Measurements from ENCODE around the gene PARP8.
"Not testable (repeated sequence)": the region's sequence is repeated elsewhere in the genome, so short reads cannot be mapped to it uniquely, and the experiment has no call there.

The PARP8 gene

DNA sequence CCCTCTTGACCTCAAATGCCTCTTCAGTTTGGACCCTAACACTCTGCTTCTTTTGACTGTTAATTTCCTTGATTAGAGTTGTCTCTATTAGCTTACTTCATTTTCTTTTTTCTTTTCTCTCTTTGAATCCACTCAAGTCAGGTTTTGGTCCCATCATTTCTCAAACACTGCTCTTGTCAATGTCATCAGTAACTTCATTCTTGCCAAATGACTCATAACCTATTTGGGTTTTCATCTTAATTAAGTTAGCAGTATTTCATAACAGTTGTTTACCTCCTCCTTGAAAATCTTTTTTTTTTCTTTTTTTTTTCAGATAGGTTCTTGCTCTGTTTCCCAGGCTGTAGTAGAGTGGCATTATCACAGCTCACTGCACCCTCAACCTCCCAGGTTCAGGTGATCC lies 119.6 kb downstream of the PARP8 start:
- DNase-seq (ENCODE audit: low spot score), result no peak

DNA sequence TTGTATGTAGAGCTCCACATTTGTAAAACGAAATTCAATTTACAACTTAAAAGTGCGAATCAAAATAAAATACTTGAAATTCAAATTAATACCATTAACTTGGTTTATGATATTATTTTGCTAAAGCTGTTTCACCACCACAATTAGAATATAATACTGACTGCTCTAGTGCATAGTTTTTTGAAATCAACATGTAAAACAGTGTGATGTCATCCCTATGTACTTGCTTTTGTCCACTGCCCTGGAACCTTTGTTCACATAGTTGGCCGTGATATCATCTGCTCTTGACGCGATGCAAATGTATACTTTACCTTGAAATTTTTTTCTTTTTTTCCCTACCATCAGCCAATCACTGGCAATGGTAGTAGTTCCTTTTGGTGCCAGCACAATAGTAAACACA lies 125.4 kb downstream of the PARP8 start:
- no peak for DNase-seq (ENCODE audit: low spot score)

DNA sequence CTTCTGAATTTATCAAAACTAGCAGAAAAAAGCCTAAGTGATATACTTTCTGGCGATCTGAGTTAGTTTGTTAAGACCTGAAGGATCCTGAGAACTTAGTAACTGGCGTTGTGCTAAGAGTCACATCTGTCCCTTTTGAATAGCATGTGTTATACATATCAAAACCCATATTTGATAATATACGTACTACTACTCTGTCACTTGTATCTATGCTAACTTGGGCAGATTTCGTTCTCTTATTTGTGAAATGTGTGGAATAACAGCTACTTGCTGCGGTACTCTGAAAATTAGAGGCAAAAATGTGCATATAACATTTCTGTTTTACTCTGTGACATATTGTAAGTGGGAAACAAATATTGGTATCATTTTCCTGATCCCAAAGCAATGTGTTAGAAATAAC lies 126.4 kb downstream of the PARP8 start:
- no peak for DNase-seq (ENCODE audit: low spot score)

DNA sequence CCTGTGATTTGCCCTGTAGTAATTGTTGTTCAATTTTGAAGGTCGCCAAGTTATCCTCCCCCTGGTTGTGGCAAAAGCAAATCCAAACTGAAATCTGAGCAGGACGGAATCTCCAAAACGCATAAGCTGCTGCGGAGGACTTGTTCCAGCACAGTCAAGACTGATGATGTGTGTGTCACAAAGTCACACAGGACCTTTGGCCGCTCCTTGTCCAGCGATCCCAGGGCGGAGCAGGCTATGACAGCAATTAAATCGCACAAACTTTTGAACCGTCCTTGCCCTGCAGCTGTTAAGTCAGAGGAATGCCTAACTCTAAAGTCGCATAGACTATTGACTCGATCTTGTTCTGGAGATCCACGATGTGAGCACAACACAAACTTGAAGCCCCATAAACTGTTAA lies 128.4 kb downstream of the PARP8 start:
- no peak for DNase-seq (ENCODE audit: low spot score)

DNA sequence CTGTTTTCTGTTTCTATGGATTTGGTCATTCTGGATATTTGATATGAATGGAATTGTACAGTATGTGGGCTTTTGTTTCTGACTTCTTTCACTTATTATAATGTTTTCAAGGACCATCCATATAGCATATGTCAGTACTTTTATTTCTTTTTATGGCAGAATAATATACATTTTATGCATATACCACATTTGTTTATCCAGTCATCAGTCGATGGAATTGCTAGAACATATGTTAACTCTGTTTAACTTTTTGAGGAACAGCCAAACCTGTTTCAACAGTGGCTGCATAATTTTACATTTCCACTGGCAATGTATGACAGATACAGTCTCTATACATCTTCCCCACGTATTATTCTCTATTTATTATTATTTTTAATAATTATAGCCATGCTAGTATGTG lies 131.6 kb downstream of the PARP8 start:
- DNase-seq (ENCODE audit: low spot score), result no peak

DNA sequence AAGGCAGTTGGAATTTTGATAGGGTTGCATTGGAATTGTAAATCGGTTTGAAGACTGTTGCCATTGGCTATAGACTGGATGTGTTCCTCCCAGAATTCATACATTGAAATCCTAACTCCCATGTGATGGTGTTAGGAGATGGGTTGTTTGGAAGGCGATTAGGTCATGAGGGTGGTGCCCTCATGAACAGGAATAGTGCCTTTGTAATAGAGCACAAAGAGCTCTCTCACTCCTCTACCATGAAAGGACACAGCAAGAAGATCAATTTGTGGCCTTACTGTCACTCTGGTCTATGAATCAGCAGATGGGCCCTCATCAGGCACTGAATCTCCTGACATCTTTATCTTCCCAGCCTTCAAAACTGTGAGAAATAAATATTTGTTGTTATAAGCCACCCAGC lies 133.2 kb downstream of the PARP8 start:
- DNase-seq (ENCODE audit: low spot score), result no peak

DNA sequence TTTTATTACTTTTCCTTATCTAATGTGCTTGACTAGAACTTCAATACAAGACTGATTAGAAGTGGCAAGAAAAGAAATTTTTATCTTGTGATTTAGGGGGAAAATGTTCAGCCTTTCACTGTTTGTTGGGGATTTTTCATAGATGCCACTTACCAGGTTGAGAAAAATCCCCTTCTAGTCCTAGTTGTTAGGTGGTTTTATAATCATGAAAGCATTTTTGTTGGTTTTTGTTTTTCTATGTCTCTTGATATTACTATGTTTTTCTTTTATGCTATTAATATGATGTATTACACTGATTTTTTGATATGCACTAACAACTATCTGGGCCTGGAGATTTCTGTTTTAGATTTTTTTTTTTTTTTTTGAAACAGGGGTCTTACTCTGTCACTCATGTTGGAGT lies 134.0 kb downstream of the PARP8 start:
- DNase-seq (ENCODE audit: low spot score), result no peak

DNA sequence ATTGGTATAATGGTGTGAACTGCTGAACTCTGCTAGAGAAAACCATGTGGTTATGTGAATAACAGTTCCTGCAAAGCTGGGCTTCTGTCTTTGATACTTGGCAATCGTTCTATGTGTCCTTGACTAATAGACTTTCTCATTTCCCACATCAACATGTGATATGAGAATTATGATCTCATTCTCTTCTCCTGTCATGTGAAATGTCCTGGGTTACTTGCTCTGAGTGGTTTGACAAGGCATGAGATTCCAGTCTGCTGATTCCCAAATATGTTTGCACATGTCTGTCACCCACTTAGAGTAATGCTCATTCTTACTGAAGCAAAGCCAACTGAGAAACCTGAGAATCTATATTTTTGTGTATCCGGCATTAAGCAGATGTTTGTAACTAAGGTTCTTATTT lies 141.2 kb downstream of the PARP8 start:
- no peak for DNase-seq (ENCODE audit: low spot score)

DNA sequence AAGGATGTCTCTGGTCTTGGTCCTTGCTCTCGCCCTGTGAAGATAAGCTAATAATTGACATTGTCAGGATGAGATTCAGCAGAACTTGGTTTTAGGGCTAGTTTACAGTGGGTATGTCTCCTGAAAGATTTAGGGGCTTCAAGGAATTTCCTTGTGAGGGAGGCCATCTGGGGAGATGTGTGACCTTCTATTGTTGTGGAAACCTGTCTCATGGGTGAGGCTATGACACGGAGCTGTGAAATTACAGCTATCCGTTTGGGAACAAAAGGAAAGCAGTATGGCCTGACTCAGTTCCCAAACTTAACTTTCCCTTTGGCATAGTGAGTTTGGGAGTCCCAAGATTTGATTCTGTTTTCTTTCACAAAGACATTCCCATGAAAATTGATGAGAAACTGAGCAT lies 142.0 kb downstream of the PARP8 start:
- no peak for DNase-seq (ENCODE audit: low spot score)

DNA sequence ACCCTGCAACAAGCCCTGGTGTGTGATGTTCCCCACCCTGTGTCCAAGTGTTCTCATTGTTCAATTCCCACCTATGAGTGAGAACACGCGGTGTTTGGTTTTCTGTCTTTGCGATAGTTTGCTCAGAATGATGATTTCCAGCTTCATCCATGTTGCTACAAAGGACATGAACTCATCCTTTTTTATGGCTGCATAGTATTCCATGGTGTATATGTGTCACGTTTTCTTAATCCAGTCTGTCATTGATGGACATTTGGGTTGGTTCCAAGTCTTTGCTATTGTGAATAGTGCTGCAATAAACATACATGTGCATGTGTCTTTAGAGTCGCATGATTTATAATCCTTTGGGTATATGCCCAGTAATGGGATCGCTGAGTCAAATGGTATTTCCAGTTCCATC lies 145.3 kb downstream of the PARP8 start:
- DNase-seq (ENCODE audit: low spot score), result not testable (repeated sequence)

DNA sequence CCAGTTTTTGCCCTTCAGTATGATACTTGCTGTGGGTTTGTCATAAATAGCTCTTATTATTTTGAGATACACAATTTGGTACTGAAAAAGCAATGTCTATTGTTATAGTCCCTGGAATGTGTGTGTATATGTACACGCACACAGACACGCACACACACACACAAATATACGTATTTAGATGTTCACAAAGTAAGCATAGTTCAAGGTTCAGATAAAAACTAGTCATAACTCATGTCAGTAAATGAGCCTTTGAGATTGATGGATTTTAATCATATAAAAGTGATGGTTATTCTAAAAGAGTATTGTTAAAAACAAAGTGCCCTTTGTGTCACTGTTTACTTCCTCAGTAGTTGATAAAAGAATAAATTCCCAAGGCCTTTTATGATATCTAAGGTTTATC lies 147.3 kb downstream of the PARP8 start:
- DNase-seq (ENCODE audit: low spot score), result no peak

DNA sequence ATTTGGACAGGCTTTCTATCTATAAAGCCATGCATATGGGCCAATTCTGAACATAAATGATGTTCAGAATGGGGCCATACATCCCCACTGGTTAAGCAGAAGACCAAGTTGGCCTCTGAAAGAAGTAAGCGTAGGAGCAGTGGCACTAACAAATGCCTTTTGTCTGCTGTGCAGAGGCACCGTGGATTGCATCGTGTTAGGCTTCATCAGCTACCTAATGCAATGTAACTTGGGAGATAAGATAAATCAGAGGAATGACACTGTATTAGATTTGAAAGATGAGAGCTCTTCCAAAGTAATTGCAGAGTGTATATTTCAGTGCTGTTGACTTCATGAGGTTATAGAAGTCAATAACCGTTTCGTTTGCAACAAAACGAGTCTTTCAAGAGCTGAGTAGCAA lies 148.1 kb downstream of the PARP8 start:
- no peak for DNase-seq (ENCODE audit: low spot score)

DNA sequence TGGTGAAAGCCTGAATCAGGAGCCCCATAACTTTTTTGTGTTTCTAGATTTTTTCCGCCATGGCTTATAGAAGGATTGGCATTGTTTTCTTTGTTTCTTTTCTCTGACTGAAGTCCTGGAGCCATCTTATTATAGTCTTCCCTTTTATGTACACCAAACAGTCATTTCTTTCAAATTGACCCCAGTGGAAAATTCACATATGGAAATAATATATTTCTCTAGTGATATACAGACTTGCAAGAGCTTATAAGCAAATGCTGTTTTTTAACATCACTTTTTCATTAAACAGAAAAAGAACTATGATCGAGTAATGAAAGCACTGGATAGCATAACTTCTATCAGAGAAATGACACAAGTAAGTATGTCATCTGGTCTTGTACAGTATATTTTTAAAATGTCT lies 155.6 kb downstream of the PARP8 start:
- no peak for DNase-seq (ENCODE audit: low spot score)

DNA sequence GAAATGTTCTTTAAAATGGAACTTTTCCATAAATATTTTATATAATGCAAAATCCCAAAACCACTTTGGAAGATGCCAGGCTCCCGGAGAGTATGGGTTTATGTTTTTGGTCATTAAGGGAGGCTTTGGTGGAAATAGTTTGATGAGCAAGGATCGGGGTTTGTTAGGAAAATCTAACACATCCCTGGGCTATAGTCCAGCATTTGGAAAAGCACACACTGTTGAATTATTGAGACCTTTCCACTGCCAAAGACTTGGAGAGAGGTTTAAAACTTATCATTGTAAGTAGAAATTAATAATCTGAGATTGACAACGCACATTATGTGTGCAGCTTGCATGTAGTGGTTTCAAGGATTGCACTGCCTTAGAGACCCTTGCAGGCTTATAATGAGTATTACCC lies 156.3 kb downstream of the PARP8 start:
- DNase-seq (ENCODE audit: low spot score), result no peak

DNA sequence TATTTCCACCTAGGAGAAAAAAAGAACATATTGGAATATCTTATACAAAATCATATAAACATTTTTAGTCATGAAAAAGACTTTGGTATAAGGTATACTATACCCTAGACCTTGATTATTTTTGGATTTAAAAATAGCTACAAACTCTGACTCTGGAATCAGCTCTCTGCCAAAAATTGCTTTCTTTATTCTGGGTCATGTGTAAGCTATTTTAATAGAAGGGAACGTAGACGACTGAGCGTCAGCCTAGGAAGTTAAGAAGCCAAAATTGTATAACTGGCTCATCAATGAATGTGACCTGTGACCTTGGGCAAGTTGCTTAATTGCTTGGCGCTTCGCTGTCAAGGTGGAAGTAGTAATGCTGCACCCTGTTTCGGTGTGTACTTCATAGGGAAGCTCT lies 157.1 kb downstream of the PARP8 start:
- no peak for DNase-seq (ENCODE audit: low spot score)

DNA sequence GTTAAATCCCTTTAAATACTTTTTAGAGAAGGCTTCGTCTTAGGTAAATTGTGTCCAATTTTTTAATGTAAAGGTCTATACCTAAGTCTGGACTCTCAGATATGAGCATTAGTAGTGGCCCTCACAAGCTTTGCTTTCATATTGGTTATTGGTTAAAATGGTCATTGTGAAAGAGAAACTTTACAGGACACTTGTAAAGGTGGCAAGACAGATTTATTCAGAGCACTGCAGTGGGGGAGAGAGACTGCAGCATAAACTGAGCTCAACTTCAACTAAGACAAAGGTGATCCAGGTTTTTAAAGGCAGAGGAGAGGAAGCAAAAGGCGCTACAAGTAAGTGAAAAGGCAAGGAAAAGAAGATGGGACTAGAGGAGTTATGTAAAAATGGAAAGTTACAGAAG lies 157.7 kb downstream of the PARP8 start:
- DNase-seq (ENCODE audit: low spot score), result no peak

DNA sequence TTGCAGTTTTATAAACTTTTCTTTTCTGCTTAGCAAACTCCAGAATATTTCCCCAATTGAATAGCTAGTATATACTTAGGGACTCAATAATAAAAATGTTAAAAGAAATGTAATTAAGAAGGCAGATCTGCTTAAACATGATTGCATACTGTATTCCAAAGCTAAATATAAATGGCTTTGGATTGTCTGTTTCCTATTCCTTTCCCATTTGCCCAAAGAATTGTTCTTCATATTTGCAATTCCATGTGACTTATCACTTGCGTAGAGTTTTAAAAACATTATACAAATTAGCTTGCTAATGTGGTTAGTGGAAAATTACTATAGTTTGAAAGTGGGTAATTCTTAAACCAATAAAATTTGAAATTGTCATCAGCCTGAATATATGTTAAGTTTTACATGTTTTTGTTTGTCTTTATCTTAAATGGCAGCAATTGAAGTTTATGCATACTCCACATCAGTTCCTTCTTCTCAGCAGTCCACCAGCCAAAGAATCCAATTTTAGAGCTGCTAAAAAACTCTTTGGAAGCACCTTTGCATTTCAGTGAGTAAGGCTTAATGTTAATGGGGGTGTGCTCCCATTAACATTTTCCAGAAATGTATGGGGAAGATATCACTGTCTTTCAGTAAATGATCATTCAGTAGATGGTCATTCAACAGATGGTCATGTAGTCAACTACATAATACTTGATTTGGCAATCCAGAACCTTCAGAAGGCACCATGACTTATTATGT lies 161.2 kb downstream of the PARP8 start:
- no peak for DNase-seq (ENCODE audit: low spot score)

DNA sequence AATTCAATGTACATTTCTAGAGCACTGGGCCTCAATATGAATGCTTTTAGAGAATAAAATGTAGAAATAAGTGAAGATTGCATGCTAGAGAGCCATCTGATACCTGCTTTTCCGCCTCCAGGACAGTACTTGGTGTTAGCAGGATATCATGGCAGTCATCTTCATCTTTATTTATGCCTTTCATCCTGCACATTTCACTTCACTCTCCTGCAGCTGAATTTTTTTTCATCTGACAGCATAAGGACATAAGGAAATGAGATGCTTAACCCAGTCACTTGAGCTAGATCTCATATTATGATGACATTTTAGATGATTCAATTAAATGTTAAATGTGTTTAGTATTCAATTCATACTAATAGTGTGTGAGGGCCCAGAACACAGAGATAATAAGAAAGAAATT lies 162.6 kb downstream of the PARP8 start:
- no peak for DNase-seq (ENCODE audit: low spot score)

DNA sequence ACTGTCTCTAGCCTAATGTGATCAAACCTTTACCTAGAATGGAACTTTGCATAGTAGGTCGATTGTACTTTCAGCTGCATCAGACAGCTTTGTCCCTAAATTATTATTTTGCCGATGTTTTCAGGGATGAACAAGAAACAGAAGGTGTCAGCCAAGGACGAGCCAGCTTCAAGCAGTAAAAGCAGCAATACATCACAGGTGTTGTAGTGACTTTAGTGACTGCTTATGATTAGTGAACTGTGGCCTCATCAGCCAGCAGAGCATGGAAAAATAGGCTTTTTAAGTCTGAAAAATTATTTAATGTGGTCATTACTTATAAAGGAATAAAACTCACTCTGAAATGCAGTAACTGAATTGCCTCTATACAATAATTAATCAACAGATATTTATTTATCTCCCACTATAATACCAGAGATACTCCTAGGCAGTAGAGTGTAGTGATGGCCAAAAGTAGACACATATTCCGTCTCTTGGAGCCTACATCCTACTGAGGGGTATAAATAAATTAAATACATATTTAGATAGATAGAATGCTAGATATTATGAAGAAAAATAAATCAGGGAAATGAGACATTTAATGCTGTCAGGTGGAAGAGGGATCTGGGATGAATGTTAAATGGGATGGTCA lies 166.3 kb downstream of the PARP8 start:
- no peak for DNase-seq (ENCODE audit: low spot score)

DNA sequence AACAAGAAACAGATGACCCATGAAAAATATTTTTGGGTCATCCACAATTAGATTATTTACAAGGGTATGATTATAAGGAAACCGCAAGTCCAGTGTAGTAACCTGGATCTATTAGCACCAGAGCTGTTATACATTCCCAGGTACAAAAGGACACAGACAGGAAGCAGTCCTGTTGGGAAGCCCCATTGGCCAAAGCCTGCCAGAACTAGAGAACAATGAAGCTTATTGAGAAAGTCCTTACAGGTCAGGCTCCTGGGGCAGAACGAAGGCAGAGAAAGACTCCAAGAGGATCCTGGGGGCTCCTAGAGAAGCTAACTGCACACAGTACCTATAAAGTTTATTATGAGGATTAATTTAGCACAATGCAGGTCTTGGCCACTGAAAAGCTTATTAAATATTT lies 169.9 kb downstream of the PARP8 start:
- DNase-seq (ENCODE audit: low spot score), result no peak

DNA sequence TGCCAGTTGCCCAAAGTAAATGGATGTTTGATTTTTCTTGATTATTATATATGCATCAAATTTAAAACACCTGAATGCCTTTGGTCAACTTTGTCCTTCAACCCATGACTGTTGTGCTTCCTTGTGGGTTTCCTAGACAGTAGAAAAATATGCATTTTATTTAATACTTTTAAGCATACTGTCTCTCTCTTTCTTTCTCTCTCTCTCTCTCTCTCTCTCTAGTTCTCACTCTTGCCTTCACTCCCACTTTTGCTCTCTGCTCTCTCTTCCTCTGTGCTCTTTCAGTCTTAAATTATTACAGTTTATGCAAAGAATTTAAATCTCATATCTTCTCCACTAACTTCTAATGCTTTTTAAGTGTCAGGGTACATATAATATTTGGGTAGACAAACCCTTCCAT lies 173.0 kb downstream of the PARP8 start:
- DNase-seq (ENCODE audit: low spot score), result no peak

DNA sequence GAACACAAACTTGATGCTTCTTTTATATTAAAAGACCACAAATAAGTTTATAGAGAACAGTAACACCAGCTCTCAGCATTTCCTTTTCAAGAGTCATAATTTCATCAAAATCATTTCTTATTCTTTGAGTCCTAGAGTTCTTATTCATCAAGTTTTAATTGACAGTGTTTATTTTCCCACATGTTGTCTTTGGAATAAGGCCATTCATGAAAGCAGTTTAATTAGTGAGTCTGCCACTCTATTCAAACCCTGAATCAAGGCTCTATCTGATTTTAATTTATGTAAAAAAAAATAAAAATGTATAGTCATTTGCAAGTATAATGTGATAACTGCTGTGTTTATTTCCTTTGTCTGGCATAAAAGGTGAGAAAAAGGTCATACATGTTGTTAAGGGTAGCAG lies 176.7 kb downstream of the PARP8 start:
- DNase-seq (ENCODE audit: low spot score), result no peak

DNA sequence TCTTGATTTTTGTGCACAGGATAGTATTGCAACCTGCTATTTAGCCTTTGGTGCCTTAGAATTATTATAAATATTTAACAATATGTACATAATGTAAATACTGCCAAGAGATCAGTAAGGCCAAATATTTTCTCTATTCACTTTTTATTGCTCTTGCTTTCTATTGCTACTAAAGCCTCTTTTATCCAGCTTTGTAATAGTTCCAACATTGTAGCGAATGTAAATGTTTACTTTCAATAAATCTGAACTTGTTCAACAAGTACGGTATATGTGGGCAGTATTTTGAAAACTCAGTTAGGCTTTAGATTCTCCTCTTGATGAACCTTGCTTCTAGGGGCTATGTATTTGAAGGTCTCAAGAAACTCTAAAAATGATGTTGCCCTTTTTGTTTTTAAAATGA lies 179.8 kb downstream of the PARP8 start:
- DNase-seq (ENCODE audit: low spot score), result no peak

DNA sequence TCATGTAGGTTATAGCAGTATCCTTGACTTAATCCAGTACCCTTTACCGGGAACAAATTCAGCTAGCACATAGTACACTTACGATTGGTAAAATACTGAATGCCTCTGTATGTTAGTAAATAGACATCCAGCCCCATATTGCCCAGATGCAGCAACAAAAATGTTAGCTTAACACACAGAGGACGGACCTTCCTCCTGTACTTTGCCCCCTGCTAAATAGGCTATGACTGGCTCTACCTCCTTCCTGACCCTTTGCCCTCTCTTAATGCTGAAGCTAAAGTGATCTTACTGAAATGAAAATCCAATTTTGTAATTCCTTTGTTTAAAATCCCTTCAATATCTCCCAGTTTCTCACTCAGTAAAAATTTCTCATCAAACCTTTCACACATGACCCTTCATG lies 183.1 kb downstream of the PARP8 start:
- DNase-seq (ENCODE audit: low spot score), result no peak
